Stimulated activated CD8-positive, alpha-beta memory T cell treated with anti-CD3 and anti-CD28 coated beads, Interleukin-4, amount 100 ng/mL, for 48 hours (primary cell): ENCODE data around the gene COPS7A.
"Not testable (repeated sequence)": the region's sequence is repeated elsewhere in the genome, so short reads cannot be mapped to it uniquely, and the experiment has no call there.

Experiments
- DNase-seq: peaks from one replicate; pipeline ENCODE4 v3.0.0-alpha.2; 2020

The COPS7A gene

GRCh38 chr12:6701078-6701768 lies 22.6 kb upstream of the COPS7A start:
- no peak for DNase-seq

- no peak for DNase-seq
These were observed 20.2 kb upstream of the COPS7A start for GRCh38 chr12:6703631-6704030.

- not testable (repeated sequence) for DNase-seq
These were observed 15.5 kb upstream of the COPS7A start for GRCh38 chr12:6708351-6708750.

GRCh38 chr12:6708960-6709394 lies 14.9 kb upstream of the COPS7A start:
- peak; percentile 53 for DNase-seq

GRCh38 chr12:6716031-6716873 lies 7.6 kb upstream of the COPS7A start:
- not testable (repeated sequence) for DNase-seq

GRCh38 chr12:6716874-6717437 lies 6.9 kb upstream of the COPS7A start:
- DNase-seq: no peak

GRCh38 chr12:6722863-6723262 lies 983 bp upstream of the COPS7A start:
- no peak for DNase-seq

GRCh38 chr12:6724409-6724797 lies 557 bp downstream of the COPS7A start:
- peak; percentile 49 for DNase-seq

- DNase-seq: no peak
These were observed 1.5 kb downstream of the COPS7A start for GRCh38 chr12:6725350-6725749.

GRCh38 chr12:6729186-6729585 lies 5.3 kb downstream of the COPS7A start:
- DNase-seq: no peak

GRCh38 chr12:6730169-6730568 lies 6.3 kb downstream of the COPS7A start:
- no peak for DNase-seq

GRCh38 chr12:6734506-6735387 lies 10.9 kb downstream of the COPS7A start:
- DNase-seq: no peak

- DNase-seq: peak; percentile 52
These were observed 11.8 kb downstream of the COPS7A start for GRCh38 chr12:6735448-6736191.

- no peak for DNase-seq
These were observed 12.9 kb downstream of the COPS7A start for GRCh38 chr12:6736754-6737153.

- not testable (repeated sequence) for DNase-seq
These were observed 18.2 kb downstream of the COPS7A start for GRCh38 chr12:6742080-6742479.

GRCh38 chr12:6742834-6743233 lies 19.0 kb downstream of the COPS7A start:
- DNase-seq: no peak

- peak; percentile 47 for DNase-seq
These were observed 19.5 kb downstream of the COPS7A start for GRCh38 chr12:6743300-6743699.

GRCh38 chr12:6745741-6746525 lies 22.1 kb downstream of the COPS7A start:
- no peak for DNase-seq

- DNase-seq: no peak
These were observed 23.4 kb downstream of the COPS7A start for GRCh38 chr12:6747216-6747615.

- no peak for DNase-seq
These were observed 24.9 kb downstream of the COPS7A start for GRCh38 chr12:6748761-6749160.

GRCh38 chr12:6750506-6750905 lies 26.7 kb downstream of the COPS7A start:
- DNase-seq: no peak
